ENCODE data around the gene NAGPA. TPM values are rescaled to one million over a fixed set of nuclear protein-coding genes. Genes with fewer than 3 reads are reported as not detected.

Gene NAGPA
- total RNA-seq, 1 experiment from 2014 or later: 30.0 TPM

DNA sequence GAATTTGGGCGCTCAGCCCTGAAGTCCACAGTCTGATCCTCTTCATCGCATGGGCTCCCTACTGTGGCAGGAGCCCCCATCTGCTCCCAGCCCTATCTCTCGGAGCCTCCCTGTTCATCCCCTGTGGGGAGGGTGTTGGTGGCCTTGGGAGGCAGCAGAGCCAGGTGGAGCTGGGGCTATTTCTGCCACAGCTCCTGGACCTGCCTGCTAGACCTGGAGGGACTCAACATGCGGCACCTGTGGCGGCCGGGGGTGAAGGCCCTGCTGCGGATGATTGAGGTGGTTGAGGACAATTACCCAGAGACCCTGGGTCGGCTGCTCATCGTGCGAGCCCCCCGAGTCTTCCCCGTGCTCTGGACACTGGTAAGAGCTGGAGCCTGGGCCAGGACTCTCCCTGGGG, 30.5 kb downstream of the NAGPA start:
- no peak for DNase-seq (ENCODE audit: low spot score)

DNA sequence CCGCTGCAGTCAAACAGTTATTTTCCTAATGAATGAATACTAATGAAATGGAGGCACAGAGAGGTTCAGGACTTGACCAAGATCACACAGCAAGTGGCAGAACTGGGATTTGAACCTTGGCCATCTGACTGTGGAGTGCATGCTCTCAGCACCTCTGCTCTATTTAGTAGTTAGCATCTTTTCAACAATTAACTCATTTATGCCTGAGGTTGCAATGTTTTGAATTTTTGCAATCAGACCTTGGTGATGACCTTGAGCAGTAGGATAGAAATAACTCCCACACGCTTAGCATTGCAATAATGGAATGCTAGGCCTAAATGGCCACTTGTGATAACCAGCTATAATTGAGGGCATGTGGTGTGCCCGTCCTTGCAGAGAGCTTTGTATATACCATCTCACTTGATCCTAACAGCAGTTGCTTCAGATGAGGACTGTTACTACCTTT, 31.0 kb downstream of the NAGPA start:
- no peak for DNase-seq (ENCODE audit: low spot score)

DNA sequence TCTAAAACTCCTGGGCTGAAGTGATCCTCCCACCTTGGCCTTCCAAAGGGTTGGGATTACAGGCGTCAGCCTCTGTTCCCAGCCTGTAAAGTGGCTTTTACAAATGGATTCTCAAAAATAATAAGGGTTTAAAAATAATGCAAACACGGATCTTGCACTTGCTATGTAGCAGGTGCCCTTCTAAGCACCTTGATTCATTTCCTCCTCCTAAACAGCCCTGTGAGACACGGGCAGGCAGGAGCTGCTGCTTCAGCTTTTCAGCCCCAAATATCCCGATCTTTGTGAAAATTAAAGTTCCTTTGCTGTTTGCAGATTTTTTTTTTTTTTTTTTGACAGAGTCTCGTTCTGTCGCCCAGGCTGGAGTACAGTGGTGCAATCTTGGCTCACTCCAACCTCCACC, 31.7 kb downstream of the NAGPA start:
- no peak for DNase-seq (ENCODE audit: low spot score)

DNA sequence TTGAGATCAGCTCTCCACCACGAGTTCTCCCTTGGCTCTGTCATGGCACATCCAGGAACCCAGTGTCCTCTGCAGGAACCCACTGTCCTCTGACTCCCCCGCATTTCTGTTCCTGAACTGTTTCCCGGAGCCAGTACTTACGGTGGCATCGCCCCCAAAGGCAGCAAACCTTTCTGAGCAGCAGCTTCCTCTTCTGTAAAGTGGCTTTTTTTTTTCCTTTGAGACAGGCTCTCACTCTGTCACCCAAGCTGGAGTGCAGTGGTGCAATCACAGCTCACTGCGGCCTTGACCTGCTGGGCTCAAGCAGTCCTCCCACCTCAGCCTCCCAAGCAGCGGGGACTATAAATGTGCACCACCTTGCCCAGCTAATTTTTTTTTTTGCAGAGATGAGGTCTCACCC, 32.2 kb downstream of the NAGPA start:
- DNase-seq (ENCODE audit: low spot score): no peak

DNA sequence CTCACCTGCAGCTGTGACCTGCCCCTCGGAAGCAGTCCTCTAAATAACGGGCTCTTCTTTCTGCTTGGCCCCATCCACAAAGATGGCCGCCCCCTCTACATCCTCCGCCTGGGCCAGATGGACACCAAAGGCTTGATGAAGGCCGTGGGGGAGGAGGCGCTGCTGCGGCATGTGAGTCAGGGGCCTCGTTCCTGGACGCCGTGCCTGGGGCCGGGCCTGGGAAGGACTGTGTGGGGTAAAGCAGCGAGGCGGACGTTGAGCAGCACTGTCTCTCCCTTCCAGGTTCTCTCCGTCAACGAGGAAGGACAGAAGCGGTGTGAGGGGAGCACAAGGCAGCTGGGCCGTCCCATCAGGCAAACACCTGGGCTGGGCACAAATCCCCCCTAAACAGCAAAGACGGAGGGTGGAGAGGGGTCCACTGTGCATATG, 33.1 kb downstream of the NAGPA start:
- no peak for DNase-seq (ENCODE audit: low spot score)

DNA sequence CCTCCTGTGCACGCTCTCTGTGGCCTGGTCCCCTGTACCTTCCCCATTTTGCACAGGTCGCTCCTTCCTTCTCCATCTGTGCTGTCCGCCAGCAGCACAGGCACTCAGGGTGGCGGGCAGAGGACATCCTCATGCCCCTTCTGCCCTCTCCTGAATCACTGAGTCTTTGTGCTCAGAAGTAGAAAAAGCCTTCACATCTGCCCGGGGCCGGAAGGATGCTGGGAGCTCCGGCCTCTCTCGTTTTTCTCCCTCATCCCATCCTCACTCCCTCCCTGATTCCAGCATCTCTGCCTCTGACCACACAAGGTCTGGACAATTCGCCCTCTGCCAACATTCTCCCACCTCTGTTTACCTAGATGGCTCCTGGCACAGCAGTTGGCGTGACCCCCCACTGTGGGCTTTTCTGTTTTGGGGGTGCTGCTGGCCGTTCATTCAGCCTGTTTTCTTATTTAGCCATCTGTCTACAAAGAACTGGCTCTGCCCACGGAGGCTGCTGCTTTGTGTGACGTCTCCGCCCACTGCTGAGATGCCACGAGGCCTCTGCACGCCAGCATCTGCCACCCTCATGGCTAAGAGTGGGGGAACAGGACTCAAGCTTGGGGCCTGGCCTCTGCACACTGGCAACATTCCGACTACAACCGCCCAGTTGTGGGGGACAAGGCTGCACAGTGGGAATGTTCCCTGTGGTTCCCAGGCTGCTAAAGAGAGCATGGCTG, 38.9 kb downstream of the NAGPA start:
- DNase-seq (ENCODE audit: low spot score): no peak

DNA sequence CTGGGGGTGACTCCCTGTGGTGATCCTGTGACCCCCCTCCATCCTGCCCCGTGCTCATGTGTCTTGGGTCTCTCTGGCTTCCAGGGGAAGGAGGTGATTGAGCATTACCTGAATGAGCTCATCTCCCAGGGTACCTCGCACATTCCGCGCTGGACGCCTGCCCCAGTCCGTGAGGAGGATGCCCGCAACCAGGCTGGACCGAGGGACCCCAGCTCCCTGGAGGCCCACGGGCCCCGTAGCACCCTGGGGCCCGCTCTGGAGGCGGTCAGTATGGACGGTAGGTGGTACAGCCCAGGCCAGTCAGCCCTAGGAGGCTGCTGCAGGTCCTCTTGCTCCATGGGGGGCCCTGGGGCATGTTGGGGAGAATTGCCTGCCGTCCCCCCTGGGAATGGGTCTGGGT, 42.0 kb downstream of the NAGPA start:
- DNase-seq (ENCODE audit: low spot score): no peak

DNA sequence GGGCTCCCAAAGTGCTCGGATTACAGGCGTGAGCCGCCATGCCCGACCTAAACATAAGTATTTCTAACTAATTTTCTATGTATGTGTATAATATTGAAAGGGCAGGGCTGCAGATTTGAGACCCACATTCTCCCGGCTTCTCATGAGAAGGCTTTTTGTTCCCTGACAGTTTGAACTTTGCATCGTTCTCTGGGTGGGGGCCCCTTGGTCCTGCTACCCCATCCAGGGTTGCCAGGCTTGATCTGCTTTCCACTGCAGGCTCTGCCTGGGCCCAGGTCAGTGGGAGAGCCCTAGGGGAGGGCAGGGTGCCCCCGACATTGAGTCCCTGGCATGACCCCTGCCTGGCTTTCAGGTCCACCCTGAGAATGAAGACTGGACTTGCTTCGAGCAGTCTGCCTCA, 43.3 kb downstream of the NAGPA start:
- DNase-seq (ENCODE audit: low spot score): no peak

DNA sequence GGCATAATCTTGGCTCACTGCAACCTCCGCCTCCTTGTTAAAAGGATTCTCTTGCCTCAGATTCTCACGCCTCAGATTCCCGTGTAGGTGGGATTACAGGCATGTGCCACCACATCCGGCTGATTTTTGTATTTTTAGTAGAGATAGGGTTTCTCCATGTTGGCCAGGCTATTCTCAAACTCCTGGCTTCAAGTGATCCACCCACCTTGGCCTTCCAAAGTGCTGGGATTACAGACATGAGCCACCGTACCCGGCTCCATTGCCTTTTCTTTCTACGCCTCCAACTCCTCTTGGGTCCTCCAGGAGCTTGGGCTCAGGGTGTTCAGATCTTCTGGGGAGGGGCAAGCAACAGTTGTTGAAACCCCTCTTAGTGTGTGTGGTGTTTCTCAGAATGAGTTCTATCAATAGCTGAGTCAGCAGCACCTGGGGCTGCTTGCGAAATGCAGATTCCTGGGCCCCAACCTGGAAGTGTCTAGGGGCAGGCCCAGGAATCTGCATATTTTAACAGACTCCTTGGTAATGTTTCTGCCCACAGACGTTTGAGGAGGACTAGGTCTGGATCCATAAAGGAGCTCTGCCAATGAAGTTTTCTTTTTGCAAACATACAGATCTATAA, 44.2 kb downstream of the NAGPA start:
- no peak for DNase-seq (ENCODE audit: low spot score)

DNA sequence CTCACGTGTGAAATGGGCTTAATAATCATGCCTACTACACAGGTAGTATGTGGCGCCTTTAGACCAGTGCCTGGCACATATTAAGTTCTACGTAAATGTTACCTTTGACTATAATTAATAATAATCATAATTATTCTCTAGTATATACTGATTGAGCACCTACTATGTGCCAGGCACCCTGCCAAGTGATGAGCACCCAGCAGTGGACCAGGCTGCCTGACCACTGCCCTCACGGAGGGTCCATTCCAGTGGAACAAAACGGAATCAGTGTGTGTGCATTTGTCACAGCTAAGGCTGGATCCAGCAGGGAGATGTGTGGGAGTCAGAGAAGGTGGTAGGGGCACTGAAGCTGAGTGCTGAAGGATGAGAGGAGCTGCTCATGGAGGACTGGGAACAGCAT, 45.1 kb downstream of the NAGPA start:
- DNase-seq (ENCODE audit: low spot score): no peak

DNA sequence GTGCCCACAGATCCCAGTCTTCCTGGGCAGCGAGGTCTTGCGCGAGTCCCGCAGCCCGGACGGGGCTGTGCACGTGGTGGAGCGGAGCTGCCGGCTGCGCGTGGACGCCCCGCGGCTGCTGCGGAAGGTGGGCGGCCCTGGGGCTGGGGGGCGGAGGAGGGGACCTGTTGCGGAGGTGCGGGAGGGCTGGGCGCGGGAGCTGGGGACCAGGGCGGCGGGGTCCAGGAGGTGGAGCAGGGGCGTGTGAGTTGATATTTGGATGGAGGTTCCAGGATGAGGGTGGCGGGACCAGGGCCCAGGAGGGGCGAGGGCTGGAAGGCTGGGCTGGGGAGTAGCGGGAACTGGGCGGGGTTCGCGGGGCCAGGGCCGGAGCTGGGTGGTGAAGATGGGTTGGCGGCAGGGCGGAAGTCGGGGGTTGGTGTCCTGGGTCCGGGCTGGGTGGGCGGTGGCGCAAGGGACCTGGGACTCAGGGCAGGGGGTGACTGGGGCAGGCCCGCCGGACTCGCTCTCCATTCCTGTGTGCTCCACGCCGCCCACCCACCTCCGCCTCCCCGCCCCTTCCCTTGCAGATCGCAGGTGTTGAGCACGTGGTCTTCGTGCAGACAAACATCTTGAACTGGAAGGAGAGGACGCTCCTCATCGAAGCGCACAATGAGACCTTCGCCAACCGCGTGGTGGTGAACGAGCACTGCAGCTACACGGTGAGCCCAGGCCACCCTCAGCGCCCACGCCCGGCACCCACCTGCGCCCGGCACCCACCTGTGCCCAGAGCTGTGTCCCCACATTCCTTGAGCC, 46.0 kb downstream of the NAGPA start:
- DNase-seq (ENCODE audit: low spot score): no peak

DNA sequence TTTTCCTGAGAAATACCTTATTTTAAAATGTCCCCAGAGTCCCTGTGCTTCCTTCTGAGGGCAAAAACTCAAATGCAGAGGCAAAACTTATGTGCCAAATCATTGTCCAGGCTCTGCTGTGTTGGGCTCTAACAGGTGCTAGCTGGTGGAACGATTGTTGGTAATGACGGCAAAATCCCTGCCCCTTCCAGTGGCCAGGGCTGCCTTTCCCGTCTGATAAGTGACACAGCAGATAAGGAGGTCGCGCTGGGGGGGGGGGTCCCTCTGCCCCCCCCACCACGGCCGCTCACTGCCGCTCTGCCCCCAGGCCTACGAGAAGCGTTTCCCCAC, 46.5 kb downstream of the NAGPA start:
- no peak for DNase-seq (ENCODE audit: low spot score)

DNA sequence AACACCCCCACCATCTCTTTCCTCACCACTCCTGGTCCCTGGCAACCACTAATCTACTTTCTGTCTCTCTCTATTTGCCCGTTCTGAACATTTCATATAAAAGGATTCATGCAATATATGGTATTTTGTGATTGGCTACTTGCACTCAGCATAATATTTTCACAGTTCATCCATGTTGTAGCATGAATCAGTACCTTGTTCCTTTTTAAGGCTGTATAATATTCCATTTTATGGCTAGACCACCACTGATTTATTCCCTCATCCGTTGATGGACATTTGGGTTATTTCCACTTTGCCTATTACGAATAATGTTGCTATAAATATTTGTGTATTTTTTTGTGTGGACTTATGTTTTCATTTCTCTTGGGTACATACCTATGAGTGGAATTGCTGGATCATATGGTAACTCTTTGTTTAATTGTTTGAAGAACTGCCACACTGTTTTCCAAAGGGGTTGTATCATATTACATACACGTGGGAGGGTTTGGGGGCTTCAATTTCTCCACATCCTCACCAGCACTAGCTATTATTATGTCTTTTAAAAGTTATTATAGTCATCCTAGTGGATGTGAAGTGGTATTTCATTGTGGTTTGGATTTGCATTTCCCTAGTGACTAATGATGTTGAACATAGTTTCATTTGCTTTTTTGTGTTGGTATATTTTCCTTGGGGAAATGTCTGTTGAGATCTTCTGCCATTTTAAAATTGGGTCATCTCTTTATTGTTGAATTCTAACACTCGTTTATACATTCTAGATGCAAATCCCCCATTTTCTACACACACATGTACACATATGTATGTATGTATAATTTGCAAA, 49.4 kb downstream of the NAGPA start:
- peak; percentile 16 for DNase-seq (ENCODE audit: low spot score)

DNA sequence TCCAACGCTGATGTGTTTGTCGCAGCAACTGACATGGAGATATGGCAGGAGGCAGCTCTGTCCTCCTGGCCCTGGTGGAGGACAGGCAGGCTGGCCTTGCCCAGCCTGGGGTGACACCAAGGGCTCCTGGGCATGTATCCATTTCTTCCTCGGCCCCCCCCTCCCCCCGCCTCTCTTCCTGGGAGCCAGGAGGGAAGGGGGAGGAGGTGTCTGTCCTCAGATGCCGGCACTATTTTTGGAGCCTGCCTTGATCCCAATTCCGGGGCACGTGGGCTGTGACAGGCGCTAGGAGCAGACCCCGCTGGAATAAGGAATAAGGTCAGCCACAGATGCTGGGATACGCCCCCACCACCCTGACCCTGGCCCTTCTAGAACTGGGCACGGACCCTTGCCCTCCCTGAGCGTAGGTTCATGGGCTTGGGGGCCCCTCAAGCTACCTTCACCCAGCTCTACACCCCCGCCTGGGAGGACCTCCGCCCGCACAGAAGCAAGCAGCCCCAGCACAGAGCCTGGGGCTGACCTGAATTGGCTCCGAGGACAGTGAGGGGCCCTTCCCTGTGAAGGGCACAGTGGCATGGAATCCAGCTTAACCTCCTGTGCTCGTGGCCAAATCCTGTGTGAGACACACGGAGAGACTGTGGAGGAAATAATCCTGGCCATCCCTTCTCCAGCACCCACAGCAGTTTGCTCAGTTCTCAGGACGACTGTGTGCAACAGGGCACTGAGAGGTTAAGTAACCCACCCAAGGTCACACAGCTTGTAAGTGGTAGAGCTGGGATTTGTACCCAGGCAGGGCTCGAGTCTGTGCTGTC, 51.5 kb downstream of the NAGPA start:
- DNase-seq (ENCODE audit: low spot score): no peak

DNA sequence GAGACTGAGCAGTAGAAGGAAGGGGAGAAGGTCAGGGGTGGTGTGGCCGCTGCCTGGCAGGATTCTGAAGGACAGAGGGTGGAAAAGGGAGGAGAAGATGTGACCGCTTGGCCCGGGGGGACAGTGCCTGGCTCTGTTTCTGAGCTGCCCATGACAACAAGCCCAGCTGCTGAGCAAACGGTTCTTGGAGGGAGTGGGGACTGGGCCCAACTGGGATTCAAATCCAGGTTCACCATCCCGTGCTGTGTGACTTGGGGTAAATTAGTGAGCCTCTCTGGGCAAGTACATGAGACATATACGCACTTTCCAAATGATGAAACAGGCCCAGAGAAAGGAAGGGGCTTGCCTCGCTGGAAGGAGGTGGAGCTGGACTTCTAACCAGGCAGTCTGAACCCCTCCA, 52.3 kb downstream of the NAGPA start:
- no peak for DNase-seq (ENCODE audit: low spot score)

DNA sequence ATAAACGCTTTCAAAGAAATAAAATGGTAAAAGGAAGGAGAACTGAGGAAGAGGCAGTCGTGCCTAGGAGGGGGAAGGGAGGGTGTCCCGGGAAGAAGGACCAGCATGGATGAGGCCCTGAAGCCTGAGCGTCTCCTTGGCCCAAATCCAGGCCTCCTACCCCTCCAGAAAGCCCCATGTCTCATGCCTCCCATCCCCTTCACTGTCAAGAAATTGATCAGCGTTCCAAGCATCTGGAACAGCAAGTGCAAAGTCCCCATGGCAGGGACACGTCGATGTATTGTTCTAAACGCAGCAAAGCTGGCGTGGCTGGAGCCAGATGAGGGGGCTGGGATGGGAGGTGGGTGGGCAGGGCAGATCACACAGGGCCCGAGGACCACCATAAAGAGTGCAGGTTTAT, 53.0 kb downstream of the NAGPA start:
- DNase-seq (ENCODE audit: low spot score): no peak

DNA sequence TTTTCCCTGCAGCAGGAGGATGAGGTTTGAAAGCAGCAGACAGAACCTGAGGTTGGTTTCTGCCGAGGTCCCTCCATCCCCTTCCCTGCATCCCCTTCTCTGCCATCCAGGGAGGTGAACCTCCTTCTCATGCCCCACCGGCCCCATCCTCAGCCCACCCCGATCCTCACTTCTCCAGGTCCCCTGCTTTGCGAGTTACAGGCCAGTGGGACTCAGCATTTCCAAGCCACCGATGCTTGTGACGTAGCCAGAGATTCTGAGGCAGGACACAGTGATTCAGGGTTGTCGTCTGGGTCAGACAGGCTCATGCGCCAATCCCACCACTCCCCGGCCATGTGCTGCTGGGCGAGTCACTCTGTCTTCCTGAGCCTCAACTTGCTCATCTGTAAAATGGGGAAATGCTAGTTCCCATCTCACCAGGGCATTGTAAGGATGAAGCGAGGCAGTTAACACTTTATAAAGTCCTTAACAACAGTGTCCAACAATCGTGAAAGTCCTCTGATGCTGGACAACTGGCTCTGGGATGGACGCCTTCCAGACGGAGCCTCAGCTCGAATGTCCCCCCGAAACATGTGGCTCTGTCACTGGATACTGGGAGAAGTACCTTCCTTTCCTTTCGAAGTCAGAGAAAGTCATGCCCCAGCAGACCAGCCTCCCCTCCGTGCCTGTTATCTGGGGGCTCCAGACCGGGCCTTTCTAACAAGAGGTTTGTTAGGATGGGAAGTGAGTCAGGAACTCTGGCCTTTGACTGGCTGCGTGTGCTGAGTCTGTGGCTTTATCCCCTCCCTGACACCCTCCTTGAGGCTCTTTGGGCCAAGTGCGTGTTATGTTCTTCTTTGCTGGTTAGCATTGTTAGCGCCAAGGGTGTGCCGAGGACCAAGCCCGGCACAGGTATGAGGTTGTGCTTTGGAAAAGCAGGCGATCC, 53.7 kb downstream of the NAGPA start:
- no peak for DNase-seq (ENCODE audit: low spot score)

DNA sequence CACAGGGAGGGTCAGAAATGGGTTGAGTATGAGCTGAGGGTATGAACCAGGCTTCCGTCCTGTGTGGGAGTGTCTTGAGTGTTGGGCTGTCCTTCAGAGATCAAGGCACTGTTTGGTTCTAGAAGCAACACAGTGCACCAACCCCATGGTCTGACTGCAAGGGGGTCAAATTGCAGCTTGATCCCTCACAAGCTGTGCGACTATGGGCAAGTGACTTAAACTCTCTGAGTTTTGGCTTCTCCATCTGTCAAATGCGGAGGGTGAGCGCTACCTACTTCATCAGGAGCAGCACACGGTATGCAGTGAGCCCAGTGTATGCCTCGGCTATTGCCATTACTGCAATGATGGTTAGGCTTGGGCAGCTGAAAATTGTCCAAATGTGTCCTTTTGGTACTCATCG, 54.6 kb downstream of the NAGPA start:
- DNase-seq (ENCODE audit: low spot score): no peak

DNA sequence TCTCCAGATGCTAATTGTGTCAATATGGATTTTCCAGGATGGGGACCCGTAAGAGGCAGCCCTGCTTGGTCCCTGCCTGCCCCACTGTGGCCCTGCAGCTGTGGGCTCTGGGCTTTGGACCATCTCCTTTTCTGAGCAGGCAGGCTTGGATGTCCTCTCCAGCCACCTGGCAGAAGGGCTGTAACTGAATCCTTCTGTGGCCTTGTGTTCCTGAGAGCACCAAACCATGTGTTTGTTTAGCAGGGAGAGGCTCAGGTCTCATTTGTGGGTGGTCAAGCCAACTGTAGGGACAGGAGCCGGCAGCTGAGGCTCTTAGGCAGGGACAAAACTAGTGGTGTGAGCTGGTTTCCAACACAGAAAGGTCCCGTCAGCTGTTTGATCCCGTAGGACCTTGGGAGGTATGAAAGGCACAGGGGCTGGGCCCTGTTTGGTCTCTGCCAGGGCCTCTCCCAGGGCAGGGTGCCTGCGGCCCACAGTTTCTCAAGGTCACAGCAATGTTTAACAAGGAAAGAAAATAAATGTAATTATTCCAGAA, 57.1 kb downstream of the NAGPA start:
- no peak for DNase-seq (ENCODE audit: low spot score)

DNA sequence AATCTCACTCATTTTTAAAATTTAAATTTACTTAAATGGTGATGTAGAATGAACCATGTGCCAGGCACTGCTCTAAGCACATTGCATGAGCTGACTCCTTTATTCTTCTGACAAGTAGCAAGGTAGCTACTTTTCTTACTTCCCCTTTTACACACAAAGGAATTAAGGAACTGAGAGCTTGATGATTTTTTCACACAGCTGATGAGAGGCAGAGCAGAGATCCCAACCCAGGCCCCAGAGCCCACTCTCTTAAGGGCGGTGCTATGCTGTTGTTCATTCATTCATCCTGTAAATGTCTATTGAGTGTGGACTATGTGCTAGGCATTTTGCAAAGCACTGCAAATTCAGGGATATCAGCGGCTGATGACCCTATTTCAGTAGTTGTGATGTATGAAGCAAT, 57.7 kb downstream of the NAGPA start:
- DNase-seq (ENCODE audit: low spot score): no peak

All from A172 (cell line).